ENCODE results near the gene KSR1.

KSR1 gene

GRCh38 chr17:27533874-27534815, 77.9 kb downstream of the KSR1 start:
- peak; percentile 46; the same call in 1 of the 2 replicates for TF ChIP-seq ISL1 (CRISPR knock-in tag; IDR thresholded peaks at IDR 0.05)
- TF ChIP-seq CREB5 (CRISPR knock-in tag; IDR thresholded peaks at IDR 0.05; ENCODE audit: low read depth), result peak; percentile 77; the same call in 1 of the 2 replicates
- TF ChIP-seq GLIS3 (CRISPR knock-in tag; IDR thresholded peaks at IDR 0.05), result no peak
- ATAC-seq, result peak; percentile 88

DNA sequence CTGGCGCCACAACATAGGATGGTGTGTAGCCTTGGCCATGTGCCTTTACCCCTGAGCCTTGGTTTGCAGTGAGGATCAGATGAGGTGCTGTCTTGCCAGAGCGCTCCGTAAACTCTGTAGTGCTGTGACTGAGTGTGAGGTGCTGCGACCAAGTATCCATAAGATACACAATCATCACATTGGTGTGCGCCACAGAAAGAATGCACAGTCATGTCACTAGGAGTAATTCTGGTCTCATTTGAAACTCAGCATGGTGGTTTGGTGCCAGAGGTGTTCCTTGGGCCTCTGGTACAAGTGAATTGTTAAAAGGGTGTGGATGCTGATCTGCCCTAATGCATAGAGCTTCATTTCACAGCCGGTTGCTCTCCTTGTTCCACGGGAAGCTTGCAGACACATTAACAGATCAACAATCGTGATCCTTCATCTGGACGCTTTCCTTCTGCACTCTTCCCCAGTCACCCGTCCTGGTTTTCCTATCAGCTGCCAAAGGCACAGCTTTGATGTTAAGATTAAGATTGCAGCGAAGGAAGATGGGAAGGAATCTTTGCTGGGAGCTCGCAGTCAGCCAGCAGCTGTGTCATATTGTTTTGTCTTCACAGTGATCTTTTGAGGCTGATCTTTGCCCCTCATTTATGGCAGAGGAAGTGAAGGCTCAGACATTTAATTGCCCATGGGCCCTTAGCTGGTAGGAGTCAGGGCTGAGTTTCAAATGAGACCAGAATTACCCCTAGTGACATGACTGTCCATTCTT, 79.1 kb downstream of the KSR1 start:
- ATAC-seq, result no peak
- TF ChIP-seq TCF4 (CRISPR knock-in tag; IDR thresholded peaks at IDR 0.05; ENCODE audit: borderline replicate concordance), result no peak
- TF ChIP-seq TOX (CRISPR knock-in tag; IDR thresholded peaks at IDR 0.05; ENCODE audit: borderline replicate concordance), result no peak
- no peak for TF ChIP-seq ZFP3 (CRISPR knock-in tag; IDR thresholded peaks at IDR 0.05)
- no peak for TF ChIP-seq ISL1 (CRISPR knock-in tag; IDR thresholded peaks at IDR 0.05)
- no peak for TF ChIP-seq TSHZ2 (CRISPR knock-in tag; IDR thresholded peaks at IDR 0.05)

- TF ChIP-seq RARB (CRISPR knock-in tag; IDR thresholded peaks at IDR 0.05), result no peak
- no peak for TF ChIP-seq ESRRG (CRISPR knock-in tag; IDR thresholded peaks at IDR 0.05)
- TF ChIP-seq ZFP3 (CRISPR knock-in tag; IDR thresholded peaks at IDR 0.05), result no peak
- TF ChIP-seq TSHZ2 (CRISPR knock-in tag; IDR thresholded peaks at IDR 0.05), result no peak
- no peak for TF ChIP-seq ZNF565 (CRISPR knock-in tag; conservative IDR thresholded peaks at IDR 0.05; ENCODE audit: low read depth)
- TF ChIP-seq OSR1 (CRISPR knock-in tag; IDR thresholded peaks at IDR 0.05), result no peak
- no peak for TF ChIP-seq ZNF8 (CRISPR knock-in tag; IDR thresholded peaks at IDR 0.05)
- no peak for TF ChIP-seq TCF4 (CRISPR knock-in tag; IDR thresholded peaks at IDR 0.05; ENCODE audit: borderline replicate concordance)
- no peak for TF ChIP-seq CREB5 (CRISPR knock-in tag; IDR thresholded peaks at IDR 0.05; ENCODE audit: low read depth)
- TF ChIP-seq TOX (CRISPR knock-in tag; IDR thresholded peaks at IDR 0.05; ENCODE audit: borderline replicate concordance), result no peak
- ATAC-seq, result no peak
These were observed 79.7 kb downstream of the KSR1 start for GRCh38 chr17:27535975-27536374.

GRCh38 chr17:27536781-27537180, 80.5 kb downstream of the KSR1 start:
- no peak for ATAC-seq
- TF ChIP-seq OSR1 (CRISPR knock-in tag; IDR thresholded peaks at IDR 0.05), result no peak
- no peak for TF ChIP-seq ZNF70 (CRISPR knock-in tag; IDR thresholded peaks at IDR 0.05)
- TF ChIP-seq ISL1 (CRISPR knock-in tag; IDR thresholded peaks at IDR 0.05), result no peak
- TF ChIP-seq GLIS3 (CRISPR knock-in tag; IDR thresholded peaks at IDR 0.05), result no peak
- TF ChIP-seq PPARA (CRISPR knock-in tag; IDR thresholded peaks at IDR 0.05; ENCODE audit: borderline replicate concordance), result no peak
- no peak for TF ChIP-seq CREB5 (CRISPR knock-in tag; IDR thresholded peaks at IDR 0.05; ENCODE audit: low read depth)

All from SK-N-SH treated with all-trans-retinoic acid at 6 μM for 48 hours (cell line).